Thyroid gland (tissue), 4 donors: ENCODE measurements around the gene ASB5. TPM values are rescaled to one million over a fixed set of nuclear protein-coding genes. Genes with fewer than 3 reads are reported as not detected.

ENCODE experiments used
- DNase-seq, 2 donors: peaks; one replicate each; pipeline ENCODE4 v3.0.0-alpha.2; 2019
- H3K27ac ChIP-seq, 3 donors: fragments of 200-600 bp; sonication (generic); 1 replicate in 2 of 3; 2 replicates in 1 of 3; pipeline ENCODE4 v1.5.1; 2016 to 2019; ENCODE audit warnings: mild to moderate bottlenecking in 1 of 3, moderate library complexity in 1 of 3
- H3K27me3 ChIP-seq: fragments of 200-600 bp; sonication (generic); one replicate; pipeline ENCODE4 v1.5.1; 2019
- H3K36me3 ChIP-seq, 2 donors: fragments of 200-600 bp; sonication (generic); one replicate each; pipeline ENCODE4 v1.5.1; 2016 to 2019
- H3K4me1 ChIP-seq, 2 donors: fragments of 200-600 bp; sonication (generic); one replicate each; pipeline ENCODE4 v1.5.1; 2017 to 2019
- H3K4me3 ChIP-seq, 3 donors: fragments of 200-600 bp; sonication (generic); replicated peaks in 1 of 3; 1 replicate in 2 of 3; 2 replicates in 1 of 3; pipeline ENCODE4 v1.5.1; 2016; ENCODE audit warnings: mild to moderate bottlenecking in 1 of 3
- H3K9me3 ChIP-seq: fragments of 200-600 bp; sonication (generic); one replicate; pipeline ENCODE4 v1.5.1; 2017
- CTCF ChIP-seq, 6 experiments: fragments of 200-600 bp in 3 of 6; fragments of 450-650 bp in 3 of 6; sonication (generic) in 3 of 6; IDR thresholded peaks; one replicate each; pipeline ENCODE4 v1.5.1; 2016 to 2019; ENCODE audit warnings: antibody characterized with exemption in 6 of 6, mild to moderate bottlenecking in 2 of 6, inconsistent platforms in 1 of 6, moderate library complexity in 1 of 6
- POLR2A ChIP-seq, 2 donors: fragments of 450-650 bp; IDR thresholded peaks; one replicate each; pipeline ENCODE4 v1.6.1; 2017; ENCODE audit warnings: antibody characterized with exemption in 2 of 2, mild to moderate bottlenecking in 2 of 2, moderate library complexity in 1 of 2
- WGBS, 2 donors: methylation state at CpG; one replicate each; pipeline ENCODE4 v1.1.5; 2017; 5-methylcytosine and 5-hydroxymethylcytosine counted together
- intact Hi-C: fragments of 100-400 bp; cut with DNase I; formaldehyde crosslinking; loops from one replicate; pipeline ENCODE4 v1.15.1; 2023
- total RNA-seq, 4 donors: library from RNA; depleted of rRNA; stranded (reverse); fragments of >200 nt; gene quantifications; one replicate each; pipeline ENCODE4 v1.2.3, GENCODE V29; 2016

Gene ASB5
- total RNA-seq, 4 donors from 2014 or later: 0.13 TPM; not detected in 3

GRCh38 chr4:176241703-176242102 lies 27.3 kb downstream of the ASB5 start:
- no peak overlapping the region for H3K4me3 ChIP-seq
- H3K4me1 ChIP-seq: peaks cover 5% of the 10 kb centered on the region in 2 donors
- H3K27me3 ChIP-seq: no peaks in the 10 kb centered on the region
- DNase-seq: no peak
- H3K9me3 ChIP-seq: no peaks in the 10 kb centered on the region
- H3K27ac ChIP-seq: no peak overlapping the region
- WGBS, 2 donors: 94 to 95% methylated on average over 8 of the region's 8 CpGs
- no peaks in the 10 kb centered on the region for H3K36me3 ChIP-seq
- no peak for TF ChIP-seq CTCF (IDR thresholded peaks at IDR 0.05)
- no peak for TF ChIP-seq POLR2A (IDR thresholded peaks at IDR 0.05)
- intact Hi-C loops: no loop called here

GRCh38 chr4:176238826-176239225 lies 30.2 kb downstream of the ASB5 start:
- no peaks in the 10 kb centered on the region for H3K36me3 ChIP-seq
- no peaks in the 10 kb centered on the region for H3K27me3 ChIP-seq
- H3K27ac ChIP-seq: peak overlapping the region; percentile 39 to 84 (median 64)
- intact Hi-C loops: no loop called here
- H3K4me3 ChIP-seq: no peak overlapping the region
- peaks cover 5% of the 10 kb centered on the region in 2 donors for H3K4me1 ChIP-seq
- no peak for TF ChIP-seq POLR2A (IDR thresholded peaks at IDR 0.05)
- TF ChIP-seq CTCF (IDR thresholded peaks at IDR 0.05): no peak
- DNase-seq: no peak
- WGBS, 2 donors: 68% methylated on average over 4 of the region's 4 CpGs
- H3K9me3 ChIP-seq: no peaks in the 10 kb centered on the region

- WGBS, 2 donors: 11 to 24% methylated on average over 7 of the region's 7 CpGs
- Histone ChIP-seq H3K4me1 (peaks cover 5% of the 10 kb centered on the region in 2 donors), H3K4me3 (no peak overlapping the region), H3K27ac (peak overlapping the region; percentile 39 to 84 (median 64)), H3K36me3 (no peaks in the 10 kb centered on the region), H3K27me3 (no peaks in the 10 kb centered on the region), H3K9me3 (no peaks in the 10 kb centered on the region)
- DNase-seq: no peak
- no peak for TF ChIP-seq CTCF (IDR thresholded peaks at IDR 0.05)
- peak in 1 of 2 donors; percentile 52 for TF ChIP-seq POLR2A (IDR thresholded peaks at IDR 0.05)
- intact Hi-C loops: no loop called here
Measured at GRCh38 chr4:176238157-176238610, 30.8 kb downstream of the ASB5 start.

GRCh38 chr4:176236946-176237345 lies 32.1 kb downstream of the ASB5 start:
- intact Hi-C loops: no loop called here
- no peak for TF ChIP-seq POLR2A (IDR thresholded peaks at IDR 0.05)
- H3K36me3 ChIP-seq: no peaks in the 10 kb centered on the region
- no peaks in the 10 kb centered on the region for H3K9me3 ChIP-seq
- peak overlapping the region in 1 of 3 donors; percentile 84 for H3K27ac ChIP-seq
- H3K4me3 ChIP-seq: no peak overlapping the region
- DNase-seq: no peak
- WGBS, 2 donors: 82 to 96% methylated on average over 5 of the region's 5 CpGs
- no peaks in the 10 kb centered on the region for H3K27me3 ChIP-seq
- peaks cover 5% of the 10 kb centered on the region in 2 donors for H3K4me1 ChIP-seq

GRCh38 chr4:176230836-176231235 lies 38.2 kb downstream of the ASB5 start:
- Histone ChIP-seq H3K4me3 (no peak overlapping the region), H3K27ac (no peak overlapping the region), H3K36me3 (no peaks in the 10 kb centered on the region), H3K9me3 (no peaks in the 10 kb centered on the region), H3K27me3 (no peaks in the 10 kb centered on the region), H3K4me1 (peaks cover 0 to 6% of the 10 kb centered on the region in 2 donors)
- TF ChIP-seq CTCF (IDR thresholded peaks at IDR 0.05): no peak
- no peak for DNase-seq
- intact Hi-C loops: no loop called here
- 86 to 91% methylated on average over 4 of the region's 4 CpGs for WGBS, 2 donors

- Histone ChIP-seq H3K4me3 (no peak overlapping the region), H3K4me1 (peaks cover 0 to 6% of the 10 kb centered on the region in 2 donors), H3K9me3 (no peaks in the 10 kb centered on the region), H3K27ac (no peak overlapping the region), H3K36me3 (no peaks in the 10 kb centered on the region), H3K27me3 (no peaks in the 10 kb centered on the region)
- 63 to 69% methylated on average over 4 of the region's 4 CpGs for WGBS, 2 donors
- TF ChIP-seq POLR2A (IDR thresholded peaks at IDR 0.05) (no peak), CTCF (IDR thresholded peaks at IDR 0.05) (no peak)
- intact Hi-C loops: no loop called here
- DNase-seq: no peak
Measured at GRCh38 chr4:176229645-176230044, 39.4 kb downstream of the ASB5 start.
